ENCODE measurements around the gene RANBP3.
A peak's percentile ranks its signal among the peaks of the same experiment; 100 is the strongest.
"Not testable (repeated sequence)": the region's sequence is repeated elsewhere in the genome, so short reads cannot be mapped to it uniquely, and the experiment has no call there.

RANBP3 gene

GRCh38 chr19:6006070-6006446, 28.1 kb upstream of the RANBP3 start:
- not testable (repeated sequence) for DNase-seq

- DNase-seq: no peak
These were observed 27.6 kb upstream of the RANBP3 start for GRCh38 chr19:6005321-6006069.

DNA sequence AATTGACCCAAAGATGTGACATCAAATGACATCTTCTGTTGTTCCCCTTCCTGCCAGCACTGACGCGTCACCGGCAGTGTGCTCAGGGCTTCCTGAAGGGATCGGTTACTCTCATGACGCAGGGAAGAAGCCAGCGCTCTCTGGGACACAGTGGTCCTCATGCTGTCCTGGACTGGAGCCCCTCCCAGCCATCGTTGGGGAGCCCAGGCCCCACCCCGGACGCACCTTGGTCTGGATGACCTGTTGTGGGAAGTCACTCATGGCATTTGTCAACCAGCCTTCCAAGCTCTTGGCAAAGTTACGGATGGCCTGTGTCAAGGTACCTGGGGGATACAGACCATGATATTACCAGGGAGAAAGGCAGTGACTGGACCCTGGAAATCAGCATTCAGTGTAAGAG, 26.0 kb upstream of the RANBP3 start:
- DNase-seq: no peak

DNA sequence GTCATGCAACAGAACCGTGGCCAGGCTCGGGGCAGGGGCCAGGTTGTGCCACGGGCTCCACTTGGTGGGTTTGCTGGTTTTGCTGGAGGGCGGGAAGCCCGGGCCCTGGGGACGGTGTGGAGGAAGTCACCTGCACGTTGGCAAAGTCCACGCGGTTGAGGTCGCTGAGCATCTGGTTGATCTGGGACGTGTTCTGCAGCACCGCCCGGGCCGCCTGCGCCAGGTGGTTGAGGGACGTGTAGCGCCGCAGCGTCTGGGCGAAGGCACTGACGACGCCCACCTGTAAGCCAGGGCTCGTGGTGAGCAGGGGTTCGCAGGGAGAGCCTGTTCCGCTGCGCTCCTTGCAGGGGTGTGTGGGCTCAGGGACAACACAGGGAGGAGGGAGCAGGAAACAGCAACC, 24.7 kb upstream of the RANBP3 start:
- DNase-seq: no peak

- no peak for DNase-seq
These were observed 22.4 kb upstream of the RANBP3 start for GRCh38 chr19:6000228-6000847.

DNA sequence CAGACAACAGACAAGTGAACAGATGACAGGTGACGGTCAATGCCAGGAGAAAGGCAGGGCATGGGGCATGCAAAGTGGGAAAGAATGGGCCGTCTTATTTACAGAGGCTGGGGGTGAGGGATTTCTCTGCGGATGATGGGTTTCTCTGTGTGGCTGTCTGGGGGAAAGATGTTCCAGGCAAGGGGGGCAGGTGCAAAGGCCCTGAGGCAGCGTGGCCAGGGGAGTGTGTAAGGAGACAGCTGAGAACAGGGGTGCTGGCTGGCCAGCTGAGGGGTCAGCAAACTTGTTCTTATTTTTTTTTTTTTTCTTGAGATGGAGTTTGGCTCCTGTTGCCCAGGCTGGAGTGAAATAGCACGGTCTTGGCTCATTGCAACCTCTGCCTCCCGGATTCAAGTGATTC, 21.8 kb upstream of the RANBP3 start:
- DNase-seq: no peak

GRCh38 chr19:5997371-5997770, 19.4 kb upstream of the RANBP3 start:
- DNase-seq: no peak

GRCh38 chr19:5996623-5997320, 18.8 kb upstream of the RANBP3 start:
- DNase-seq: no peak

- DNase-seq: no peak
These were observed 18.2 kb upstream of the RANBP3 start for GRCh38 chr19:5996102-5996501.

DNA sequence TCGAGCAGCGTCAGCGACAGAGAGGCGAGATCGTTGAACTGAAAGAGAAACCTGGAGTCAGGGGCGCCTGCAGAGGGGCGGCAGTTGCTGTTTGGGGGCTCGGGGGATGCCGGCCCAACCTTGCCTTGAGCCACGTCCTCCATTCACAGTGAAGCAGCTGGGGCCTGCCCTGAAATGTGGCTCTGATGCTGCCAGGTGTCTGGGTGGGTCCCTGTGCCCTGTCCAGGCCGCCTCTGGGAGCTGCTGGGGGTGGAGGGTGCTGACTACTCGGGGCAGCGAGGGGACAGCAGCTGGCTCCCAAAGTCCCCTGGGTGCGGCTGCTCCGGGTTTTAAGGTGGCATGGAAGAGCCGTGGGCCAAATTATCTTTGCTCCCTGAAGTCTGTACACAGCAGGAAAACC, 17.7 kb upstream of the RANBP3 start:
- no peak for DNase-seq

DNA sequence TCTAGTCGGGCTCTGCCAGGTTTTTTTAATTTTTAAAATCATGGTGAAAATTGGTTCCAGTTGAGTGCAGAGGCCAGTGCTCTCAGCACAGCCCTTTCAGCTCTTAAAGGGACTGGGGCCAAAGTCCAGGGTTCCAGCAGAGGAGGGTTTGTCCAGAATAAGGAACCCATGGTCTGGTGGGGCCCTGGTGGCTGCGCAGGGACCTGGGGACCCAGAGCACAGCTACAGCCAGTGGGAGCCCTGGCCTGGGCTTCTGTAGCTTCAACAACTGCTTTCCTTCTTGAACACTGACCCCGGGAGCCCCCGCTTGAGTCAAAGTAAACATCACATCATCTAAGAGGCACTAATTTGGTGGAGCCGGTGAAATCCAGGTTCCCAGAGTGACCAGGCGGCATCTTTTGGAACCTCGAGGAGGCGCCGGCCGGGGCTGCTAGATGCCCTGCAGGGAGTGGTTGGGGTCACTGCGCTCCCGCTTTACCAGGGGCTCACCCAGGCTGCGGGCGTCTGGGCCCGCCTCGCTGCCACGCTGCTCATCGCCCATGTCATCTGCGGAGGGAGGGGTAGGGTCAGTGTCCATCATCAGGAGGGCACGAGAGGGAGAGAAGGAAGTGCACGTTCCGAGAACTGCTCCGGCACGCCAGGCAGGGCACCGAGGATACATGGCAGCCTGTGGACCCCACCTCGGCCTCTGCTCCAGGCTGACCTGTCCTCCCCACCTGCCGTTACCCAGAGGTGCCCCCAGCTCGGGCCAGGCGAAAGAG, 16.6 kb upstream of the RANBP3 start:
- DNase-seq: no peak

DNA sequence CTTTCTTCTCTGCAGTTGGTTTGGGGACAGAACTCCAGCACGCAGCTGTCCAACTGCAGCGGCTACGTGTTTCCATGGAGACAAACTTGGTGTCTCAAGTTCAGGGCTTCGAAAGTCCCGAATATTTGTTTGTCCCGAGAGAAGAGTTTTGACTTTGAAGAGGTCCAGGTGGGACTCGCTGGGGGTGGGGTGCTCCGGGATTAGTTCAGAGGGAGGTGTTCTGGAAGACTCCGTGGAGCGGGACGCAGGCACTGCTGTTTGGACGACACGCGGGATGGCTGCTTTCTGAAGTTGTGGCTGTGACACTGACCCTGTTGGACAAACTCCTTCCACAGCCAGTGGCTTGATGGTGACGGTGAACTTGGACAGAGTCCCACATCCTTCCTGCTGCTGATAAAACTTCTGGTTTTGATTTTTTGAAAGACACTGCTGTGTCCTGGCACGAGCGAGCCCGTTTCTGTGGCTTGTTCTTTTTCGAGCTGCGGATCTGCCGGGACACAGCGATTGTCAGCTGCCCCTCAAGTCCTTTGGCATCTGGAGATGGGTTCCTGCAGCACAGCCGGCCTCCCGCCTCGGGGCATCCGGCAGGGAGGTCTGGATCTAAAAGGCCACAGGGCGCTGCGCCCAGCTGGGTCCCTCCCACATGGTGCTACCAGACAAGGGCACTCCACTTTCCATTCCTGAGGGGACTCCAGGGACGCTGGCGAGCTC, 15.9 kb upstream of the RANBP3 start:
- DNase-seq: no peak

- no peak for DNase-seq
These were observed 15.3 kb upstream of the RANBP3 start for GRCh38 chr19:5993201-5993600.

GRCh38 chr19:5992756-5993155, 14.8 kb upstream of the RANBP3 start:
- no peak for DNase-seq

- DNase-seq: no peak
These were observed 13.4 kb upstream of the RANBP3 start for GRCh38 chr19:5991244-5991838.

DNA sequence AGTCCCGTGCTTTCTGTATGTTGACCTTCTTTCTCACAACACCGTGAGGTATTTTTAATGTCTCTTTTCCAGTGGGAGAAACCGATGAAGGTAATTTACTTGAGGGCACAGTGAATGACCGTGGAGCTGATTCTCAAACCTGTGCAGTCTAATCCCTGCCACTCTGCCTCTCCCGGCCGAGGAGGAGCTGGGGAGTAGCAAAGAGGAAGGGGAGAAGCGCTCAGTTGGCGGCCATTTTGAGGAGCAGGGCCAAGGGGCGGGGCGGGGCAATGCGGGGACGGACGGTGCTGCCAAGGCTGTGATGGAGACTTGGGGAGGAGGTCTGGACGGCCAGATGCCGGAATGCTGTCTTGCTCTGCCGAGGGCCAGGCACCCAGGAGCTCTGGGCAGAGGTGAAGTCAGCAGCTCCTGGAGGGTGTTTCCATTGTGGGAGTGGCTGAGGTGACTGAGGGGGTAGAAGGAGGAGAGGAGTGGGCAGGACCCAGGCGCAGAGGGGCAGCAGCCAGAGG, 12.4 kb upstream of the RANBP3 start:
- no peak for DNase-seq

DNA sequence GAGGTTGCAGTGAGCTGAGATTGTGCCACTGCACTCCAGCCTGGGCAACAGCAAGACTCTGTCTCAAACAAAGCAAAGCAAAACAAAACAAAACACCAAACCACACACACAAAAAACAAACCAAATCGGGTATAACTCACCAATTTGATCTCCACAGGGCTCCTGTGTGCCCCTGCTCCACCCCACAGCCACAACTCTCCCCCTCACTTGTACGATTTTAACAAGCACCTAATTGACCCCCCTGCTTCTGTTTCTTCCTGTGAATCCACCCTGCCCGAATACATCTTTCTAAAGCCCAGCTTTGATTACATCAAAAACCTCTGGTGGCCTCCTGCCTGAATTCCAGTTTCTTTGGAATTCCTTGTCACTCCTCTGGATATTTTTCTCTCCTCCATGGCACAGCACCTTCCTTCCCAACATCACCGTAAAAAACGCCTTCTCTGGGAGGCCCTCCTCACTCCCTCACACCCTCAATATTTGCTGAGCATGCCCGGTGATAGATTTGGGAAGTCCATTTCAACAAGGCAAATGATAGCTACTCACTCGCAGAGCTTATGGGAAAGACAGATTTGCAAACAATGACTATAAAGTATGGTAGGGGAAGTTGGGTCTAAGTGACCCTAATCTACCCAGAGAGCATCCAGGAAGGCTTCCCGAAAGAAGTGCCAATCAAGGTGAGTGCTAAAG, 11.6 kb upstream of the RANBP3 start:
- no peak for DNase-seq

GRCh38 chr19:5988517-5989387, 10.8 kb upstream of the RANBP3 start:
- DNase-seq: no peak

DNA sequence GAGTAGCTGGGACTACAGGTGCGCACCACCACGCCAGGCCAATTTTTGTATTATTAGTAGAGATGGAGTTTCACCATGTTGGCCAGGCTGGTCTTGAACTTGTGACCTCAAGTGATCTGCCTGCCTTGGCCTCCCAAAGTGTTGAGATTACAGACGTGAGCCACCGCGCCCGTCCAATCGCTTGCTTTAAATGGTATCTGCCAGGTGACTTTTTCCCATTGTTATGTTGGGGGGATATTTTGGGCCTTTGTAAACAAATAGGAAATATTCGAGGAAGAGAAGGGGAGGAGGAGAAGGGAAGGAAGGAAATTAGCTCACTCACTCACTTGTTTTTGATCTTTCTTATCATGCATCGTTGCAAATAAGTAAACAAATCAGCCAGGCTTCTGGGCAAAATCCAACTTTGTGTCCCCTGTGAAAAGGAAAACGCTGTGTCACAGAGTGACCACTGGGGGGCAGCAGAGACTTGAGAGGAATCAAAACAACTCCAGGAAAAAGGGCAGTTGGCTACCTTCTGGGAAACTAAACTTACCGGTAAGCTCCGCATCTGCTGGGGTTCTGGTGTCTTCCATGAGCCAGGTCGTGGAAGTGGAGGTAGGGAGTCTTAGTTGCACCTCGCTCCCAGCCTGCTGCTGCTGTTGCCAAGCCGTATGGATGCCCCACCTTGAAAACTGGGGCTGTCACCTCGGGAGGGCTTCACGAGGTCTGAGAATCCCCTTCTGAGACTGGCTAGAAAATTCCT, 9.3 kb upstream of the RANBP3 start:
- peak; percentile 47 to 72 (median 55) for DNase-seq

DNA sequence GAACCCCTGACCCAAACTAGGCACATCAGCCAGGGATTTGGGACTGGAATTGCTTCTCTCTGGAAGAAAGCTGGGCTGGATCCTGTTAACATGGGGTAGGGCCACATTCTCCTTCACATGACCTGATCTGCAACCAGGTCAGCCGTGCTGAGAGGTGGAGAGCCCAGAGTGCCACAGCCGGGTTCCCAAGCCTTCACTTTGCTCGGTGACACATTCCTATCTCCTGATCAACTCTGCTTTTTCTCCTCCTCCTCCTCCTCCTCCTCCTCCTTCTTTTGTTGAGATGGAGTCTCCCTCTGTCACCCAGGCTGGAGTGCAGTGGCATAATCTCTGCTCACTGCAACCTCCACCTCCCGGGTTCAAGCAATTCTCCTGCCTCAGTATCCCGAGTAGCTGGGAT, 7.9 kb upstream of the RANBP3 start:
- not testable (repeated sequence) for DNase-seq
